ENCODE measurements around the gene PRKCH. TPM values are rescaled to one million over a fixed set of nuclear protein-coding genes. Genes with fewer than 3 reads are reported as not detected.
A peak's percentile ranks its signal among the peaks of the same experiment; 100 is the strongest.

The PRKCH gene
- total and polyA plus RNA-seq, 2 donors from 2014 or later: 8.3 to 47.0 TPM

DNA sequence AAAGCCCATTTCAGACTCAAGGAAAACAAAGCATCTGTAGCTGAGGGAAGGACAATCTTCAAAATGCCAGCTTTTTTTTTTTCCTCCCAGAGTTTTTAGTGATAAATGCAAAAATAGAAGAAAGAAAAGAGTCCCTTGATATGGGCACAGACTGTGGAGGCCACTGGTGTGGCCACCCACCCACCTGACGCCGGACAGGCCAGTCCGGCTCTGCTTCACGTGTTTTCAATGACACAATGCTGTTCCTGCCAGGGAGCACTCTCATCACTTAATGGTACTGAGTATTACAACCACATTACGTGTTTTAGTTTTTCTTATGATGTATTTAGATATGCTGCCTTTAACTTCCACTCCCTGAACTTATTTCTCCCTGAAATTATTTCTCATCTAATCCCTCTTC lies 218.3 kb downstream of the PRKCH start:
- Histone ChIP-seq H3K9me3 (ENCODE audit: control insufficient read depth in 2 of 3, insufficient read depth in 1 of 3, low read length in 3 of 3) (no peaks in the 10 kb centered on the region), H3K27me3 (ENCODE audit: control insufficient read depth, insufficient read depth, low read length) (no peaks in the 10 kb centered on the region), H3K4me1 (ENCODE audit: control insufficient read depth in 2 of 3, insufficient read depth in 2 of 3, low read depth in 1 of 3, low read length in 3 of 3) (peaks cover 0 to 40% (median 34%) of the 10 kb centered on the region in 3 donors), H3K4me3 (ENCODE audit: low read length in 3 of 3) (no peak overlapping the region), H3K9ac (ENCODE audit: low read length in 3 of 3) (no peak overlapping the region), H3K36me3 (ENCODE audit: control insufficient read depth in 2 of 3, insufficient read depth in 3 of 3, low read length in 3 of 3) (no peaks in the 10 kb centered on the region), H3K27ac (ENCODE audit: low read depth in 2 of 2, low read length in 2 of 2) (no peak overlapping the region)
- no peak for FAIRE-seq
- TF ChIP-seq, protein P1, sequence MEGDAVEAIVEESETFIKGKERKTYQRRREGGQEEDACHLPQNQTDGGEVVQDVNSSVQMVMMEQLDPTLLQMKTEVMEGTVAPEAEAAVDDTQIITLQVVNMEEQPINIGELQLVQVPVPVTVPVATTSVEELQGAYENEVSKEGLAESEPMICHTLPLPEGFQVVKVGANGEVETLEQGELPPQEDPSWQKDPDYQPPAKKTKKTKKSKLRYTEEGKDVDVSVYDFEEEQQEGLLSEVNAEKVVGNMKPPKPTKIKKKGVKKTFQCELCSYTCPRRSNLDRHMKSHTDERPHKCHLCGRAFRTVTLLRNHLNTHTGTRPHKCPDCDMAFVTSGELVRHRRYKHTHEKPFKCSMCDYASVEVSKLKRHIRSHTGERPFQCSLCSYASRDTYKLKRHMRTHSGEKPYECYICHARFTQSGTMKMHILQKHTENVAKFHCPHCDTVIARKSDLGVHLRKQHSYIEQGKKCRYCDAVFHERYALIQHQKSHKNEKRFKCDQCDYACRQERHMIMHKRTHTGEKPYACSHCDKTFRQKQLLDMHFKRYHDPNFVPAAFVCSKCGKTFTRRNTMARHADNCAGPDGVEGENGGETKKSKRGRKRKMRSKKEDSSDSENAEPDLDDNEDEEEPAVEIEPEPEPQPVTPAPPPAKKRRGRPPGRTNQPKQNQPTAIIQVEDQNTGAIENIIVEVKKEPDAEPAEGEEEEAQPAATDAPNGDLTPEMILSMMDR (IDR thresholded peaks at IDR 0.05; ENCODE audit: borderline replicate concordance, extremely low read depth, insufficient read depth): no peak
- intact Hi-C loops (cut with DNase I): loop anchor here (10.0 kb wide), 1 partner anchor 55 kb away; no protein-coding TSS in a partner anchor
- no peak for DNase-seq

DNA sequence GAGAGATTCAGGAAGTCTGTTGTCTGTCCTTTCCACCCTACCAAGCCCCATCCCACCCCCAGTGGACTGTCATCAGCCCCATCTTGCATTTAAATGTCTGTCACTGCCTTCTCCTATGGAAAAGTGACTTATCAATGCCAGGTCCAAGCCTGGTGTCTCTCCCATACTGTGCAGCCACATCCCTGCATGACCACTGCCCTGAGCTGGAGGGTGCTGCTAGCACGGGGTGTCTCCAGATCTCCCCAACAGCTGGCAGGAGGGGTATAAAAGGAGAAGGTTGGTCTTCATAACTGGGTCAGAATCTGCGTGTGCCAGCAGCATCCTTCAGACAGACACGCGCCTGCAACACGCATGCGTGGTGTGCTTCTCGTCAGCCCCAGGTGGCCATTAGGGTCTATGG lies 219.6 kb downstream of the PRKCH start:
- Histone ChIP-seq H3K4me3 (ENCODE audit: low read length in 3 of 3) (no peak overlapping the region), H3K9ac (ENCODE audit: low read length in 3 of 3) (no peak overlapping the region), H3K9me3 (ENCODE audit: control insufficient read depth in 2 of 3, insufficient read depth in 1 of 3, low read length in 3 of 3) (no peaks in the 10 kb centered on the region), H3K27ac (ENCODE audit: low read depth in 2 of 2, low read length in 2 of 2) (no peak overlapping the region), H3K36me3 (ENCODE audit: control insufficient read depth in 2 of 3, insufficient read depth in 3 of 3, low read length in 3 of 3) (no peaks in the 10 kb centered on the region), H3K4me1 (ENCODE audit: control insufficient read depth in 2 of 3, insufficient read depth in 2 of 3, low read depth in 1 of 3, low read length in 3 of 3) (peaks cover 0 to 37% (median 33%) of the 10 kb centered on the region in 3 donors), H3K27me3 (ENCODE audit: control insufficient read depth, insufficient read depth, low read length) (no peaks in the 10 kb centered on the region)
- intact Hi-C loops (cut with DNase I): loop anchor here (10.0 kb wide), 1 partner anchor 56 kb away; no protein-coding TSS in a partner anchor
- FAIRE-seq (no peak), DNase-seq (no peak)
- TF ChIP-seq, protein P1 (IDR thresholded peaks at IDR 0.05; ENCODE audit: borderline replicate concordance, extremely low read depth, insufficient read depth): no peak

DNA sequence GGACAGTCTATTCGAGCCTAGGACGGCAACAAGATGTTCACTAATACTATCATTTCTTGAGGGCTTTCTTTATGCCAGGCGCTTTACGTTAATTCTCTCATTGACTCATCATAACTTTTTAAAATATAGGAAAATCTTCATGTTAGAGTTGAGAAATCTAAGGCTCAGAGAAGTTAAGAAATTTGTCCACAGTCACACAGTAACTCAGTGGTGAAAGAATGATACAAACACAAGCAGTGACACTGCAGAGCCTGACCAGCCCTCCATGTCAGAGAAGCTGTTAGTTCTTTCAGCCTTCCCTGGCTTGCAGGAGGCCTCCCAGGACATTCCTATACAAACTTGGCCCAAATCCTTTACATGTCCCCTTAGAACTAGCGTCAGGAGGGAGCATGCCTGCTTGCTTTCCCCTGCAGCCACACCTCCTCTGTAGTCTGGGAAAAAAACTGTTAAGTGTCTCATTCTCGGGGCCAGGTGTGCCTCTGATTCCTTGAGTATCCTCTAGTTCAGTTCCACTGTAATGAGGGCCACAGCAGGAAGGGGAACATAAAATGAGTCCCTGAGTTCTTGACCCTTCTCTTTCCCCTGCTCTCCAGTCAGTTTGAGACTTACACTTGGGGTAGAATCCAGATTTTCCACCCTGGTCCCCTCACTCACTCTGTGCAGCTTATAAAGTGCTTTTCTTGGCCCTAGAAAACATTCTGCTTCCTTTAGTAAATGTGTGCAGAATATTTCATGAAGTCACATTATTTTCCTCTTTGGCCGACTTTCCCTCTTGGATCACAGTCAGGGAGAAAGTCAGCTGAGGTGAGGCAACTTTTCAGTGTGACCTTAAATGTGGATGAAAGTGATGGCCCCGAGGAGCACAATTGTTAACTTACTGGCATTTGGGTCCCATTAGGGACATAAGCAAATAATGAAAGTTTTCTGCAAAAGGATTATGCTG lies 221.7 kb downstream of the PRKCH start:
- intact Hi-C loops (cut with DNase I): loop anchor here (10.0 kb wide), 1 partner anchor 58 kb away; no protein-coding TSS in a partner anchor
- H3K36me3 ChIP-seq (ENCODE audit: control insufficient read depth in 2 of 3, insufficient read depth in 3 of 3, low read length in 3 of 3): no peaks in the 10 kb centered on the region
- TF ChIP-seq, protein P1 (IDR thresholded peaks at IDR 0.05; ENCODE audit: borderline replicate concordance, extremely low read depth, insufficient read depth): no peak
- FAIRE-seq (no peak), DNase-seq (peak in 1 of 5 donors; percentile 50)
- no peaks in the 10 kb centered on the region for H3K27me3 ChIP-seq (ENCODE audit: control insufficient read depth, insufficient read depth, low read length)
- peaks cover 0 to 18% (median 13%) of the 10 kb centered on the region in 3 donors for H3K4me1 ChIP-seq (ENCODE audit: control insufficient read depth in 2 of 3, insufficient read depth in 2 of 3, low read depth in 1 of 3, low read length in 3 of 3)
- peak overlapping the region; percentile 61 to 62 for H3K27ac ChIP-seq (ENCODE audit: low read depth in 2 of 2, low read length in 2 of 2)
- no peaks in the 10 kb centered on the region for H3K9me3 ChIP-seq (ENCODE audit: control insufficient read depth in 2 of 3, insufficient read depth in 1 of 3, low read length in 3 of 3)
- peak overlapping the region in 1 of 3 donors; percentile 46 for H3K9ac ChIP-seq (ENCODE audit: low read length in 3 of 3)
- no peak overlapping the region for H3K4me3 ChIP-seq (ENCODE audit: low read length in 3 of 3)

Measured in kidney (tissue), 14 donors.